Measurements from ENCODE around the gene CACTIN.

CACTIN gene

DNA sequence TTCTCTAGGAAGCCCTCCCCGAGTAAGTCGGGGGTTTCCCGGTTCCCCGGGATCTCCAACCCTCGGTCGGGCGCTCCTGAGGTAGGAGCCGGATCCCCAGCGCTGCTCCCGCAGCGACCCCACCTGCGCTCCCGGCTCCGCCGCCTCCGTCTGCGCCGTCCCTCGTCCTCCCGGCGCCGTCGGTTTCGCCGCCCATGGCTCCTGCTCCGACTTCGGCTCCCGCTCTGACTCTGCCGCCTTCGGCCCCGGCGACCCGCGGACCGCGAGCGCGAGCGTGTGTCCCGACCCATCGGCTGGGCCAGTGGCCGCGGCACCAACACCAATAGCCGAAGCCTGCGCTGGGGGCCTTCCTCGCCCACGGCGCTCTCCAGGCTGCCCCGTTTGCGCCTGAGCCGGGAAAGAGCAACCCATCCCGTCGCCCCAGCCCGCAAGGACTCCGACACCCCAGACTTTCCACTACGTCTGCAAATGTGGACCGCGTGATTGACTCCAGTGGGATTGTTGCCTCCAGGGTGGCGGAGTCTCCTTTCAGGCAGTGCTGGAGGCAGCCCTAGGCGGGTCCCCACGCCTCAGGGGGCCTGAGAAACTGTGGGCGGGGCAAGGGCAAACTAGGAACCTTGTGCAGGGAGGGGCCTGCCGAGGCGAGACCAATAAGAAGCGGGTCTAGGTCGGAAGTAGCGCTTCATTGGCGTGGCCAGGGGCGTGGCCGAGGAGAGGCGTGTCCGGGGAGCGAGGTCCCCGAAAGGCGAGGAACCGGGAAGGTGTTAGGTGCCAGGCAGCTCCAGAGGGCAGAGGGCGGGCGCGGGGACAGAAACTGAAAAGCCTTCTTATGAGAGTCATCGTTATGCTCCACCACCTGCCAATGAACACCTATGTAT is at the start of gene CACTIN:
TSS of gene CACTIN (minus strand) at position 318 of the 878 bp plus-strand sequence. CDS start at position 290, 28 bp downstream.
- Mint-ChIP-seq H3K4me3 (peak within 1 kb of the TSS; percentile 97), H3K27ac (peak within 1 kb of the TSS; percentile 98), H3K36me3 (ENCODE audit: low read depth) (peaks cover 17% of the 10 kb centered on the region), H3K9me3 (no peaks in the 10 kb centered on the region), H3K27me3 (no peaks in the 10 kb centered on the region), H3K4me1 (ENCODE audit: low read depth) (peaks cover 35% of the 10 kb centered on the region)

DNA sequence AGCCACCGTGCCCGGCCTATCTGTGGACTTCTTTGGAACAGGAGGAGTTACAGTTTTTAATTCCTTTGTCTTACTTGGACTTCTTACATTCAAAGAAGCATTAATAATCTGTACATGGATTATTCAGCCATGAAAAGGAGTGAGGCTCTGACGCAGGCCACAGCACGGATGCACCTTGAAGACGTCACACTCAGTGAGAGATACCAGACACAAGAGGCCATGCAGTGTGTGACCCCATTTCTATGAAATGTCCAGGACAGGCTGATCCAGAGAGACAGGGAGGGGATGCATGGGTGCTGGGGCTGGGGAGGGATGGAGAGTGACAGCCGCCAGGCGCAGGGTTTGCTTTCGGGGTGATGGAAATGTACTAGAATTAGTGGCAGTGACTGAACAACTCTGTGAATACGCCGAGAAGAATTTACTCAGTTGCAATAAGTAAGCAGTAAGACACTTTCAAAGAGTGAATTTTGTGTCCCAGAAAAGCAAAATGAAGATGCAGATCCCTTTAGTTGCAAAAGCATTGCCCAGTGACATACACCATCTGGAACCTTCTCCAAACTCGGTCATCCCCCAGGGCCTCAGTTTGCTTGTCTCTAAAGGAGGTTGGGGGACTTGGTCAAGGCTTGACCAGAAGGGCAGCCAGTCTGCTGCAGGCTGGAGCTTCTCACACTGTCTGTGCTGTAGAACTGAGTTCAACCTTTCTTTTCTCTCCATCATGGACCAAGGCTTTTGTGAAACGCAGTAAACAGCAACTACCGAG is 48.4 kb upstream of the CACTIN start:
- Mint-ChIP-seq H3K27me3 (no peaks in the 10 kb centered on the region), H3K9me3 (no peaks in the 10 kb centered on the region), H3K4me1 (ENCODE audit: low read depth) (peaks cover 37% of the 10 kb centered on the region), H3K4me3 (no peak overlapping the region), H3K36me3 (ENCODE audit: low read depth) (peaks cover 4% of the 10 kb centered on the region), H3K27ac (no peak overlapping the region)

DNA sequence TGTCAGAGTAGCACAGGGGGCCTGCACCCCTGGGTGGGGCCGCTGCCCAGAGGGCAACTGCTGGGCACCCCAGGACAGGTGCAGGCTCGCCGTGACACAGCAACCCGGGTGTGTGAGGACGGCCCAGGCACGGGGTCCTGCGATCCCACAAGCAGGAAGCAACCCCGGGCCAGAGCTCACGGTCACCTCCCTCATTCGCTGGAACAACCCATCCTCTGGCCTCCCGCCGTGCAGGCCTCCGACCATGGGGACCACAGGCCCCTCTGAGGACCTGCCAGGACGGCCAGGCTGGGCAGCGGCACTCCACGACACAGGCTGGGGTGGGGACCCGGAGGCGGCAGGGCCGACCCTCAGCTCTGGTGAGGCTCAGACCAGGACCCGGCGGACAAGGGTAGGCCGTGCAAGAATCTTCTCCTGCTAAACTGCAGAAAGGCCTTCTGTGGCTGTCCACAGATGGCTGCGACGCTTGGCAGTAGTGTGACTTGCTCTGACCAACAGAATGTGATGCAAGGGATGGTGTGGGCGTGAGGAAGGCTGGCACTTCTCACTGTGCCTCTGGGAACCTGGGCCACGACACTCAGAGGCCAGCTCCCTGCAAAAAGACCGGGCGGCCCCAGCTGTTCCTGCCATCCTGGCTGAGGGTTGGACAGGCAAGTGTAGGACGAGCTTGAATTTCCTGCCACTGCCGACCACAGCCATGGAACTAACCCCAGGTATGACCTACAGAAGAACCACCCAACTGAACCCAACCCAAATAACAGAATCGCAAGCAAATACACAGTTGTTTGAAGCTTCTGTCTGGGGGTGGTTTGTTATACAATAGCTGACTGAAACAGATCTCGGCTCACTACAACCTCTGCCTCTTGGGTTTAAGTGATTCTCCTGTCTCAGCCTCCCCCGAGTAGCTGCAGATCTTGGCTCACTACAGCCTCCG is 47.2 kb upstream of the CACTIN start:
- H3K27ac Mint-ChIP-seq: no peak overlapping the region
- H3K27me3 Mint-ChIP-seq: no peaks in the 10 kb centered on the region
- H3K9me3 Mint-ChIP-seq: no peaks in the 10 kb centered on the region
- no peak overlapping the region for H3K4me3 Mint-ChIP-seq
- H3K36me3 Mint-ChIP-seq (ENCODE audit: low read depth): no peaks in the 10 kb centered on the region
- H3K4me1 Mint-ChIP-seq (ENCODE audit: low read depth): peaks cover 46% of the 10 kb centered on the region

DNA sequence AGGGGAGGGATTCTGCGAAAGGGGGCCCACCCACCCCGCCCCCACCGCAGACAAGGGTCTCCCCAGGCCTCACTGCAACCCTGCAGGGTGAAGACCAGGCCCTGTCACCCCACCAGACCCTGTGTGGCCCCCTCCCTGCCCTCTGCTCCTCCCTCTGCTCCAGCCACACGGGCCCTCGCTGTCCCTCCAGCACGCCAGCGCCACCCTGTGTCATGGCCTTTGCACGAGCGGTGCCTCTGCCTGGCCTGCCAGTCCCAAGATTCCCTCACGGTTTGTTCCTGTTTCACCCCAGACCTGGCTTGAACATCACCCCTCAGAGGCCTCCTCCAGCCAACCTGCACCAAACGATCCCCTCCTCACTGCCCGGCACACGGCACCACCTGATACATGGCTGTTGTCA is 46.4 kb upstream of the CACTIN start:
- H3K27ac Mint-ChIP-seq: peak overlapping the region; percentile 32
- peaks cover 52% of the 10 kb centered on the region for H3K4me1 Mint-ChIP-seq (ENCODE audit: low read depth)
- no peak overlapping the region for H3K4me3 Mint-ChIP-seq
- no peaks in the 10 kb centered on the region for H3K9me3 Mint-ChIP-seq
- no peaks in the 10 kb centered on the region for H3K36me3 Mint-ChIP-seq (ENCODE audit: low read depth)
- H3K27me3 Mint-ChIP-seq: no peaks in the 10 kb centered on the region

DNA sequence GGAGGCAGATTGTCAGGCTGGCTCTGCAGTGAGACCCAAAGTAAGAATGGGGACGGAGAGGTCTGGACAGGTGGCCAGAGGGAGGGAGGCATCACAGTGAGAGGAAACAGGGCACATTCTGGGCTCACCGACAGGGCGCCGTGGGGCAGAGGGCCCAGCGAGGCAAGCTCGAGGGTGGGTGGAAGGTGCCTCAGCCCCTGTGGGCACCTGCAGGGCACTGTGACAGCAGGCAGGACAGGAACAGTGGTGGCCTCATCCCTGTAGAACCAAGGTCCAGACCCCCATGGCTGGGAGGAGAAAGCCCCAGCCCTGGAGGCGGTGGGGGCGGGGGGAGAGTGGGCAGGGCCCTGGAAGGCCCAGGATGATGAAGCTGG is 46.0 kb upstream of the CACTIN start:
- Mint-ChIP-seq H3K27me3 (no peaks in the 10 kb centered on the region), H3K27ac (no peak overlapping the region), H3K9me3 (no peaks in the 10 kb centered on the region), H3K4me1 (ENCODE audit: low read depth) (peaks cover 52% of the 10 kb centered on the region), H3K4me3 (no peak overlapping the region), H3K36me3 (ENCODE audit: low read depth) (no peaks in the 10 kb centered on the region)

DNA sequence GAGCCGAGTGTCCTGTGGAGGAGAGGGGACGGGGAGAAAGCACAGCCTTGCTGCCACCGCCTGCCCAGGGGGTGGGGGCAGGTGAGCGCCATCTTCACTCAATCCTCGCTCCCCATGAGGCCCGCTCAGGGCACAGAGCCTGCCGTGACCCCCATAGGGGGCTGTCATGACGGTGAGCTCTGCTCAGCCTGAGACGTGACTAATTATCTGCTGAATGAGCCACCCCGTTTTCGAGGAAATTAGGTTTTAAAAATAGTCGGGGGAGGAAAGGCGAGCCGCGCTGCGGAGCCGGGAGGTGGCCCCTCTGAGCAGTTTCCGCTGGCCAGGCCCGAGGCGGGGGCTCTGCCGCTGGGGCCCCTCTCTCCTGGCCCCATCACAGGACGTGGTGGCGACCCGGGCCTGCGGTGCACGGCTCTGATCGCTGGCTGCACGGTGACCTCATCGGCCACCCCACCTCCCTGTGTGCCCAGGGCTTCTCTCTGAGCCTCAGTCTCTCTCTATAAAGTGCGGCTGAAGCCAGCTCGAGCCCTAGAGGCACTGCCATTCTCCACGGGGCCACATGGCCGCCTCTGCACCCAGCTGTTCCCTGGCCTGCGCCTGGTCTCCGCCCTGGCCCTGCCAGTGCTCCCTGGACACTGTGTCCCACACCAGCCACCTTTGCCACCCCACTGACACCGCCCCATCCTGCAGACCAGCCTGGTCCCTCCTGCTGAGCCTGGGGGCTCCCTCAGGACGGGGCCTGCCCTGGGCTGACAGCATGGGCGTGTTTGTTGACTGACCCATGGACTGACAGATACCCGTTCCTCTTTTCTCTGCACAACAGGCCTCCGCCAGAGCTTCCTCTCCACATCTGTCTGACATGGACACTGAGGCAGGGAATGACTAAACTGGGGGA is 45.3 kb upstream of the CACTIN start:
- Mint-ChIP-seq H3K9me3 (no peaks in the 10 kb centered on the region), H3K4me3 (peak overlapping the region; percentile 62), H3K27ac (peak overlapping the region; percentile 83), H3K4me1 (ENCODE audit: low read depth) (peaks cover 46% of the 10 kb centered on the region), H3K27me3 (no peaks in the 10 kb centered on the region), H3K36me3 (ENCODE audit: low read depth) (no peaks in the 10 kb centered on the region)

DNA sequence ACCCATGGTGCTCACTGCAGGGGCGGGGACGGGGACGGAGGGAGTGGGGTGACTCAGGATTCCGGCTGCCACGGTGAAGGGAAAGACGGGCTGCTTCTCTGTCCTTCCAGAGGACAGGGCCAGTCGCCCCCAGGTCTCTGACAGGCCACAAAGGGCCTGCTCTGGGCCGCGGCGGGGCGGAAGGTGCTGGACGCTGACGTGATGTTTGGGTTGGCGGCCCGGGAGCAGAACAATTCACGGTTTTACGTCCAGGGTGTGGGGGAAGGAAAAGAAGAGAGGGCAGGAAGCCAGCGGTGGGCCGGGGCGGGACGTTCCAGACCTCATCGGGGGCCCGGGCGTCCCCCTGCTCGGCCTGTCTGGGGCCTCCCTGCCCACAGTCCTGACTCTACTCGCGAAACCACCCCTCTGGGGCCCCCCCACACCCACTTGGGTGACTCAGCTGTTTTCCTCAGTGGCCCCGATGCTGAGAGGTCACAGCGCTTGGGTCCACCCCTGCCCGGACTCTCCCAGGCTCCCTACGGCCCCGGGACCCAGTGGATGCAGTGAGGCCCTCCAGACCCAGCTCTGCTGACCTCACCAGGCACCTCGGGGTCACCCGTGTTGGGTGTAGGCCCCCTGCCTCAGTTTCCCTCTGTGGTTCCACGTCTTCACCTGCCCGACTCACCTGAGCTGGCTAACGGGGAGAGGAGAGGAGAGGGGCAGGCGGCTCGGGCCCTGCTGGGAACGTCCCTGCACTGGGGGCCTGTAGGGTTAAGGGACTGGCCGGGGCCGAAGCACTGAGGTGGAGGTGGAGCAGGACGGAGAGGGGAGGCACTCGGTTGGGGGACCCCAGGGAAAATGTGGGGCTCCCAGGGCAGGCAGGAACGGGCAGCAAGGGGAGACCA is 44.4 kb upstream of the CACTIN start:
- Mint-ChIP-seq H3K9me3 (no peaks in the 10 kb centered on the region), H3K27me3 (no peaks in the 10 kb centered on the region), H3K27ac (peak overlapping the region; percentile 83), H3K4me3 (peak overlapping the region; percentile 62), H3K36me3 (ENCODE audit: low read depth) (peaks cover 5% of the 10 kb centered on the region), H3K4me1 (ENCODE audit: low read depth) (peaks cover 46% of the 10 kb centered on the region)

DNA sequence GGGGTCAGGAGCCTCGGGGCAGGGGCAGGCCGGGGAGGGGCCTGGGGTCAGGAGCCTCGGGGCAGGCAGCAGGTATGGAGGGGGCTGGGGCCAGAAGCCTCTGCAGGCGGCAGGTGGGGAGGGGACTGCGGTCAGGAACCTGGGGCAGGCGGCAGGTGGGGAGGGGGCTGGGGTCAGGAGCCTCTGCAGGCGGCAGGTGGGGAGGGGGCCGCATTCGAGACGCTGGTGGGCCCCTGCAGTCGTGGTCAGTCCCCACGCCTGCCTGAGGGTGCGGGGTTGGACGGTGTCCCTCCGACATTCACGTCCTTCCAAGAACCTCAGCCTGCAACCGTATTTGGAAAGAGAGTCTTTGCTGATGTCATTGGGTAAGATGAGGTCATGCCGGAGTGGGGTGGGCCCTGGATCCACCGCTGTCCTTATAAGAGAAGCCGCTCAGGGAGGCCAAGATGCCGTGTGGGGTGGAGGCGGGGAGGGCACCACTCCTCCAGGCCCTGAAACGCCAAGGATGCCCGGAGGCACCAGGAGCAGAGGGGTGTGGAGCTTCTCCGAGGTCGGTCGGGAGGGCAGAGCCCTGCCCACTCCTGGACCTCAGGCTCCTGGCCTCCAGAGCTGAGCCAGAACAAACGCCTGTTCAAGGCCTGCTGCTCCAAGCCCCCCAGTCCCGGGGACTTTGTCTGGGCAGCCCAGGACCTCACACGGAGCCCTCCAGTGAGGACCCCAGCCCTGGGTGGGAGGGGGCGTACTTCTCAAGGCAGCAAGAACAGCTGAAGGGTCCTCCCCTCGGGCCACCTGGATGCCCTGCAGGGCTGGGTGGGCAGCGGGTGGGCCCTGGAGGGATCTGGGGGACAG is 43.6 kb upstream of the CACTIN start:
- Mint-ChIP-seq H3K27me3 (no peaks in the 10 kb centered on the region), H3K27ac (no peak overlapping the region), H3K36me3 (ENCODE audit: low read depth) (peaks cover 5% of the 10 kb centered on the region), H3K9me3 (no peaks in the 10 kb centered on the region), H3K4me3 (peak overlapping the region; percentile 62), H3K4me1 (ENCODE audit: low read depth) (peaks cover 48% of the 10 kb centered on the region)

DNA sequence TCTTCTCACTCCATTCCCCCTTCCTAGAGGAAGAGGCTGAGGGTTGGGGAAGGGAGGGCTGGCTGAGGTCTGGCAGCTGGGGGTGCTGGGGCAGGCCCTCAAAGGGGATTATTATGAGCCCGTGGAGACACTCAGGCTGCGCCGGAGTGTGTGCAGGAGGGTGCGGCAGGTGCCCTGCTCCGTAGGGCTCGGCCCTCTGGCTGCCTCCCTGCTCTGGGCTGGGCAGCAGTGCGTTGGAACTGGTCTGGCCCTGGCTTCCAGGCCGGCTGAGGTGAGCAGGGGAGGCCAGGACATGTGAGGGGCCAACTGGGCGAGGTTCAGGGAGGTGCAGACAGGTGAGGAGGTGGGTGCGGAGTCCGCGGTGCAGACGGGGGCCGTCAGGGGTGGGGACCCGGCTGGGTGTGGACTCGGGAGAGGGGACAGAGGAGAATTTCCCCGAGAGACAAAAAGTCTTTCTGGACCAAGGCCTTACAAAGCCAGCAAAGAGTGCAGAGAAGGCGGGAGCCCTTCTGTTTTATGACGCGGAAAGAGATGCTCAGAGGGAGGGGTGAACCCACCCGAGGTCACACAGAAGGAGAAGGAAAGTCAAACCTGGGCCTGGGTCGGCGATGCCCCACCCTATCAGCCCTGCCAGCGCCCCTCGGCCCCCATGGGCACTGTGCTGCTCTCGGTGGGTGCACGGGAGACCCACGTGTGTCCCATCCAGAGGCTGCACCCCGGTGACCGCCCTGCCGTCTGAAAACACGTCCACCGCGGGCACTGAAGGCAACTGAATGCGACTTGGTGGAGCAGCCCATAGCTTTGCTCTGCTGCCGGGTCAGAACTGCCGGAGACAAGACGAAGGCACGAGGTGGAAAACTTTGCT is 42.7 kb upstream of the CACTIN start:
- H3K4me3 Mint-ChIP-seq: no peak overlapping the region
- peaks cover 5% of the 10 kb centered on the region for H3K36me3 Mint-ChIP-seq (ENCODE audit: low read depth)
- peaks cover 48% of the 10 kb centered on the region for H3K4me1 Mint-ChIP-seq (ENCODE audit: low read depth)
- no peaks in the 10 kb centered on the region for H3K9me3 Mint-ChIP-seq
- H3K27ac Mint-ChIP-seq: no peak overlapping the region
- no peaks in the 10 kb centered on the region for H3K27me3 Mint-ChIP-seq

DNA sequence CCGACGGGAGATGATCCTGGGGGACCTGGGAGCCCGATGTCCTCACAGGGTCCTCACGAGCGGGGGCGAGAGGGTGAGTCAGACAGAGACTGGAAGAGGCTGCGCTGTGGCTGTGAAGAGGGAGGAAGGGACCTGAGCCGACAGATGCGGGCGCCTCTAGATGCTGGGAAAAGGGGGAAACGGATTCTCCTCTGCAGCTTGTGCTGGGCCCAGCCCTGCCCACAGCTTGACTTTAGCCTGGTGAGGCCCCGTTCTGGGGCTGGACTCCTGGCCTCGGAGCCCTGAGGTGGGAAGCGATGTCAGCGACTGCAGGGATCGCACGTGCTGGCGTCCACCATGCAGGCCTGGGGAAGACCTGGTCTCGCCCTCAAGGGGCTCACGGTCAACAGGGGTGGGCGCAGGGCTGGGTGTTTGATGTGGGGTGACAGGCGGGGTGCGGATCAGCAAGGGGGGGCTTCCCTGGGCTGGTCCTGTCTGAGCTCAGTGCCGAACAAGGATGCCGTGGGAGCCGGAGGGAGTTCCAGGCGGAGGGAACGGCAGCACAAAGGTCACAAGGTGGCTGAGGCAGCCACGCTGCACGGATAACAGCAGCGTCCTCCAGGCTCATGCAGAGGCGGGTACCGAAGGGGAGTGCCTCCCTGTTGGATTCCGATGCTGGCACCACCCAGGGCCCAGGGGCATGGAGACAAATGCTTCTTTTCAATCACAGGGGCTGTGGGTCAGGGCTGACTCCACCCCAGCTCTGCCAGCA is 41.9 kb upstream of the CACTIN start:
- no peak overlapping the region for H3K4me3 Mint-ChIP-seq
- H3K27ac Mint-ChIP-seq: no peak overlapping the region
- peaks cover 48% of the 10 kb centered on the region for H3K4me1 Mint-ChIP-seq (ENCODE audit: low read depth)
- peaks cover 6% of the 10 kb centered on the region for H3K36me3 Mint-ChIP-seq (ENCODE audit: low read depth)
- H3K9me3 Mint-ChIP-seq: no peaks in the 10 kb centered on the region
- no peaks in the 10 kb centered on the region for H3K27me3 Mint-ChIP-seq

DNA sequence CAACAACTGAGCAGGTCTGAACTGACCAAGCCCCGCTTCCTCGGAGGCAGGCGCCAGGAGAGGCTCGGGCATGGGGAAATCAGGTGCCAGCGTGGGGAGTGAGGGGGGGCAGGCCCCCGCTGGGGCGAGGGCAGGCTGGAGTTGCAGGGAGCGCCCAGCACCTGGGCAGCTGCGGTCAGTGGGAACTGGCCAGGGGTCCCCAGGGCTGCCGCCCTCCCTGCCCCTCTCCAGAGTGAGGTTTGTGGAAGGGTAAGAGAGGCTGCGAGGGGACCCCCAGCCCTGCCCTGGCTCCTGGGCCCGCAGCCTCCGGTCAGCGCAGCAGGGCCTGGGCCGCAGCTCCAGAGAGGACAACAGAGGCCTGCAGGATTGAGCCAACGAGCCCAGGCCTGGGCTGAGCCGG is 41.2 kb upstream of the CACTIN start:
- no peak overlapping the region for H3K4me3 Mint-ChIP-seq
- H3K9me3 Mint-ChIP-seq: no peaks in the 10 kb centered on the region
- no peaks in the 10 kb centered on the region for H3K27me3 Mint-ChIP-seq
- peaks cover 44% of the 10 kb centered on the region for H3K4me1 Mint-ChIP-seq (ENCODE audit: low read depth)
- H3K27ac Mint-ChIP-seq: no peak overlapping the region
- H3K36me3 Mint-ChIP-seq (ENCODE audit: low read depth): peaks cover 11% of the 10 kb centered on the region
